ENCODE measurements around the gene C1orf198.
"Not testable (repeated sequence)": the region's sequence is repeated elsewhere in the genome, so short reads cannot be mapped to it uniquely, and the experiment has no call there.

C1orf198 gene

GRCh38 chr1:230860617-230861384, 7.5 kb downstream of the C1orf198 start:
- DNase-seq (ENCODE audit: low spot score): no peak

- no peak for DNase-seq (ENCODE audit: low spot score)
These were observed 9.2 kb downstream of the C1orf198 start for GRCh38 chr1:230858918-230859729.

DNA sequence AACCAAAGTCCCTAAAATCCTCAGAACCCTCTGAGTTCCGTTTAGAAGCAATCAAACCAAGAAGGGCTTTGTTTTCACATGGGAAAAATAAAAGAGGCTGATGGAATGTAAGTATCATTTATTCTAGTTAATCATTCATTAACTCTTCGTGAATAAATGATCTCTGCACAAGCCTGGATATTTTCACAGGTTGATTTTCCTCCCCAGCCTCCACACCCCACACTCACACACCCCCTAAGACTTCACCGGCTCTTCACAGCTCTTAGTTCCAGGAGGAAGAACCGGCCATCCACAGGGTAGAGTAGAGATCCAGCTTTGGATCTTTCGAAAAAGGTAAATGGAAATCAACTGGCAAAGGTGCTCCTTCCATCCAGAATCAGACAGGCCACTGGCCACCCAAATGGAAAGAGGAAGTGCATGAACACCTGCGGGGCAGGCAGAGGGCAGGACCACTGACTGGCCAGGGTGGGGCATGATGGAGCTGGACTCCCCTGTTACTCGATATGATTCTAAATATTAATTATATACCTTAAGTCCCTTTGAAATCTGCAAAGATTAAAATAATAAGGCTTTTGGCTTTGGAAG, 10.0 kb downstream of the C1orf198 start:
- DNase-seq (ENCODE audit: low spot score): no peak

DNA sequence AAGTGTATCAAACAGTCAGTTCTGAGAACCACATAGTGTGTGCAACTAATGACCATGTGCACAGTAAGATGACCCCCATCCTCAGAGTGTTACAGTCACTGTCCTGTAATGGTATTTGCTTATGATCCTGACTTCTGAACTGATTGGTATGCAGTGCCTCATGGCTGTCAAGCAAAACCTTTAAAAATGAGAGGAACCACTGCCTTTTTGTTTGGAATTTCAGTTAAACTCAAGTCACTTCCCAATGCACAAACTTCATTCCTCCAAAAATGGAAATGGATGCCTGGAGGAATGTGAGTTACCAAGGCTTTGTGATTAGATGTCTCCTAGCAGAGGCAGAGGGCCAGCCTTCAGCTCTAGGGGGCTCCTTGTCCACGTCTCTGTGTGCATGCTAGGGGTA, 10.5 kb downstream of the C1orf198 start:
- DNase-seq (ENCODE audit: low spot score): no peak

GRCh38 chr1:230857077-230857476, 11.2 kb downstream of the C1orf198 start:
- DNase-seq (ENCODE audit: low spot score): no peak

GRCh38 chr1:230855886-230856285, 12.4 kb downstream of the C1orf198 start:
- no peak for DNase-seq (ENCODE audit: low spot score)

DNA sequence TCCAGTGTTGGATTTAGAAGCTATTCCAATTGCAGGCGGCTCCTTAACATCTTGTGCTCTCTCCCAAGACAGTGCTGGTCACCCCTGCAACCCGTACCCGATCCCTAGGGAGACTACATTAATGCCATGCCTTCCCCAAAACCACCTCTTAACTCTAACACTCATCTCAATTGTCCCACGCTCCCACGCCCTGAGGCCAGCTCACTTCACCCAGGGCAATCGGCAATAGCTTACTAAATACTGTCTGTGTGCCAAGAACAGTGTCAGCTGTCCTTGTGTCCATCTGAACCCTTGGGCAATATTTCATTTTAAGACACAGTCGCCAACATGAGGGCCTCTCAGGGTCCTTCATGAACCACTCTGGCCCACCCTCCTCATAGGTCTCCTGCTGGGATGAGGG, 13.9 kb downstream of the C1orf198 start:
- DNase-seq (ENCODE audit: low spot score): no peak

GRCh38 chr1:230853731-230854130, 14.6 kb downstream of the C1orf198 start:
- DNase-seq (ENCODE audit: low spot score): no peak

- DNase-seq (ENCODE audit: low spot score): no peak
These were observed 15.4 kb downstream of the C1orf198 start for GRCh38 chr1:230852959-230853358.

GRCh38 chr1:230851291-230851691, 17.0 kb downstream of the C1orf198 start:
- peak; percentile 71 for DNase-seq (ENCODE audit: low spot score)

GRCh38 chr1:230850547-230850946, 17.8 kb downstream of the C1orf198 start:
- no peak for DNase-seq (ENCODE audit: low spot score)

DNA sequence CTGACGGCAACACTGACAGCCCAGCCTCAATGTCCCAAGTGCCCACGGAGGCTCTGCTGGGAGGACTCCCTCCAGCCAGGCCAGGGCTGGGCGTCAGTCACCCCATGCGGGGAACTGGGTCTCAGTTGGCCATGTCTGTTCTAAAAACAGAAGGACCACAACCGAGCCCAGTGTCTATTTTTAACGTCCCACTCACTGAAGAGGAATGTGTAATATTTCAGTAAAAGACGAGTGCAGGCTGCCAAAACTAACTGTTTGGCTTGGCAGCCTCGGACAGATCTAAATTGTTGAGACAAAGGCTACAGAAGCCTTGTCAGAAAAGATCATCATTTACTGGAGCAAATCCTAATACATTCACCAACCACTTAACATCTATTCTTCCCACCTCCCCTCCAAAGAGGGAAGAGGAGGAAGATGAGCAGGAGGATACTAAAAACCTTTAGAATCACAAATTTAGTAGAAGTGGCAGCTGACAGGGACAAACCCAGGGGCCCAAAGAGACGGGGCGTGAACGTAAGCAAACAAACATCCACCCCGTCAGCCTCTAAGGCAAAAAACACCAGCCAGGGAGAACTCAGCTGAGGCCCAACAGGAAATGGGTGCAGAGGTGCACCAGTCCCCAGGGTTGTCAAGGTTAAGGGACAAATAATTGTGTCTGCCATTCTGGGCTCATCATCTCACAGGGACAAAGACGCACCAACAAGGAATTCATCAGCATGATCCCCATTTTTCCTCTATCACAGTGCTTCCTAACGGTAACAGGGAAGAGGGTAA, 18.7 kb downstream of the C1orf198 start:
- DNase-seq (ENCODE audit: low spot score): no peak

DNA sequence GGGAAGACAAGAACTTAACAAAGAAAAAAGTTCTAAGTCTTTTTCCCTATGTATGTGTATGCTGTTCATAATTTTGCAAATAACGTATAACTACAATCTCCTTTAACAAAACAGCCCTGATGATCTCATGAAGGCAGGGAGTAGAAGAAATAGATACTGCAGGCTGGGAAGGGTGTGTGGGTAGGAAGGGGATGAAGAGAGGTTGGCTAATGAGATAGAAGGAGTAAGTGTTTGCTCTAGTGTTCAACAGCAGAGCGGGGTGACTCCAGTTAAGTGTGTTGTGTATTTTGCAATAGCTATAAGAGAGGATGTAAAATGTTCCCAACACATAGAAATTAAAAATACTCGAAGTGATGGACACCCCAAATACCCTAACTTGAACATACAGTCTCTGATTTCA, 20.1 kb downstream of the C1orf198 start:
- no peak for DNase-seq (ENCODE audit: low spot score)

GRCh38 chr1:230845184-230845583, 23.1 kb downstream of the C1orf198 start:
- not testable (repeated sequence) for DNase-seq (ENCODE audit: low spot score)

- DNase-seq (ENCODE audit: low spot score): no peak
These were observed 23.8 kb downstream of the C1orf198 start for GRCh38 chr1:230844561-230844960.

DNA sequence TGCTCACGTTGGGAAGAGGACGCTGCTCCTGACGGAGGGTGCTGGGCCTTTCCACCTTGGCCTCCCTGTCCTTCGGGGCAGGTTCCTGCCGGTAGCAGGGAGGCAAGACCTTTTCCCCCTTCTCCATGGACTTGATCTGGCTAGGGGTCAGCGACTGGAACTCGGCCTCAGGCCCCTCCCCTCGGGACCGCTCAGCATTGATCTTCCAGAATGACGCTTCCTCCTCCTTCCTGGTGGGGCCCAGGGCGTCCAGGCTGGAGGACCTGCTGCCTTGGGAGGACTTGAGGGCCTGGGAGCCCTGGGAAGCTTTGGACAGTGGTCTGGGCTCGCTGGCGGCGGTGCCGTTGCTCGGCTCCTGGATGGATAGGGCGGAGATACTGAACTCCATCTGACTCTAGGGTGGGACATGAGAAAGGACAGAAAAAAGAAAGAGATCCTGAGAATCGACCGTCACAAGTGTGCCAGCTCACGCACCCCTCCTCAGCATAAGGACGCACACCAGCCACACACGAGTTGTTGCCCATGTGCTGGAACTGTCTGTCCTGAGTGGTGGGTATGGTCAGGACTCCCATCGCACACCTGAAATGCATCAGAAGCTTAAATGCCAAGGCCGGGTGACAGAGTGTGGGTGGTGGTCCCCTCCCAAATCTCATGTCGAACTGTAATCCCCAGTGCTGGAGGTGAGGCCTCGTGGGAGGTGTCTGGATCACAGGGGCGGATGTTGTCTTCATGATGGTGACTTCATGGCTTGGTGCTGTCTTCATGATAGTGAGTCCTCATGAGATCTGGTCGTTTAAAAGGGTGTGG, 24.6 kb downstream of the C1orf198 start:
- no peak for DNase-seq (ENCODE audit: low spot score)

DNA sequence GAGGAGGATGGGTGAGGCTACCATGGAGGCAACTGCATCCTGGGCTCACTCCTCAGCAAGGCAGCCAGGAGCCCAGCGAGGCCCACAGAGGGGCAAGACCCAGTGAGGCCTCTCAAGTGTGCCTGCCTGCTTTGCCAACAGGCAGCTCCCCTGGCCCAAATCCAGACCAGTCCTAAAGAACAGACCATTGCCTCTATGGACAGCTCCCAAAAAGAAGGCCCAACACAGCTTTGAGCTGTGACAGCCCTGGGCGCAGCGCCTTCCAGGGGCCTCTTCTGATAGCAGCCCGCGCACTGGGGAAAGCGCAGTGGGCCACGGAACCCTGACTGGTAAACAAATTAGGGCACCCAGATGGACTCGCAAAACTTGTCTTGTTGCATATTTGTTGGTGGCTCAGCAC, 25.5 kb downstream of the C1orf198 start:
- no peak for DNase-seq (ENCODE audit: low spot score)

- no peak for DNase-seq (ENCODE audit: low spot score)
These were observed 29.1 kb downstream of the C1orf198 start for GRCh38 chr1:230839173-230839572.

DNA sequence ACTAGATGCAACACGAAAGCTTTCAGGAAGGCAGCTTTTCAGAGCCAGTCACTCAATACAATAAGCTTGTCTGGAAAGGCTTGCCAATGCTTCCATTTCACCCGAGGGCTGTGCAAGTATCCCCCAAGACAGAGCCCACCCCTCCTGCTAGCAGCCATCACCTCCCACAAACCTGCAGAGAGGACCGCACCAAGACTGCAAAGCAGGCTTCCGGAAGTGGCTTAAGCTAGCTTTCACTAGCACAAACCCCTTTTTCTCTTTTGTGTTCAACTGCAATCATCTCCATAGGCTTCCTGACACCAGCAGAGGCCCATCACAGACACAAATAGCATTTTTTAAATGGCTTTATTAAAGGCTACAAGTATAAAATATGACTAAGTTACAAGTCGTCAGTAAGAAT, 31.5 kb downstream of the C1orf198 start:
- no peak for DNase-seq (ENCODE audit: low spot score)

GRCh38 chr1:230836347-230836746, 32.0 kb downstream of the C1orf198 start:
- DNase-seq (ENCODE audit: low spot score): no peak

GRCh38 chr1:230834292-230834691, 34.0 kb downstream of the C1orf198 start:
- DNase-seq (ENCODE audit: low spot score): no peak
